Lower leg skin (tissue), 3 donors: Measurements from ENCODE around the gene LCORL.

Source experiments
- CTCF ChIP-seq, 3 donors: fragments of 450-650 bp; IDR thresholded peaks; one replicate each; pipeline ENCODE4 v1.5.1; 2016; ENCODE audit warnings: antibody characterized with exemption in 3 of 3, mild to moderate bottlenecking in 3 of 3, moderate library complexity in 2 of 3
- POLR2A ChIP-seq, 2 donors: fragments of 450-650 bp; IDR thresholded peaks; one replicate each; pipeline ENCODE4 v1.6.1; 2016 to 2017; ENCODE audit warnings: antibody characterized with exemption in 2 of 2, mild to moderate bottlenecking in 1 of 2, moderate library complexity in 1 of 2

DNA sequence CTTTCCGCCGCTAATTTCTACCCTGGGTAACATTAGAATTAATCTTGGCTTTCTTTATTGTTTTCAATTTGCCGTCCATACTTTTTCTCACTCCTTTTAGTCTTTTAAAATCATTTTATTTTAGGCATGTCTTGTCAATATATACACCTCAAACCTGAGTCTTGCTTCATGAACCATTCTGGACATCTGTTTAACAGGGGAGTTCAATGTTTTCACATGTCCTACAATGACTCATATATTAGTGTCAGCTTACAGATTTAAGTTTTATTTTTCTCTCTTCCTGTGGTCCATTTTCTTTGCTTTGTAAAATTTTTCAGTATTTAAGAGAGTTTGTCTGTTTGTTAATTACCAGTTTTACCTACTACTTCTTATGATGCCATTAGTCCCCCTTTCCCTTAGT is 89.5 kb downstream of the LCORL start:
- TF ChIP-seq CTCF (IDR thresholded peaks at IDR 0.05) (no peak), POLR2A (IDR thresholded peaks at IDR 0.05) (no peak)
